ENCODE data around the gene PCDHGB4.

GRCh38 chr5:141389153-141390042 lies 1.9 kb downstream of the PCDHGB4 start:
- TF ChIP-seq, protein P1, sequence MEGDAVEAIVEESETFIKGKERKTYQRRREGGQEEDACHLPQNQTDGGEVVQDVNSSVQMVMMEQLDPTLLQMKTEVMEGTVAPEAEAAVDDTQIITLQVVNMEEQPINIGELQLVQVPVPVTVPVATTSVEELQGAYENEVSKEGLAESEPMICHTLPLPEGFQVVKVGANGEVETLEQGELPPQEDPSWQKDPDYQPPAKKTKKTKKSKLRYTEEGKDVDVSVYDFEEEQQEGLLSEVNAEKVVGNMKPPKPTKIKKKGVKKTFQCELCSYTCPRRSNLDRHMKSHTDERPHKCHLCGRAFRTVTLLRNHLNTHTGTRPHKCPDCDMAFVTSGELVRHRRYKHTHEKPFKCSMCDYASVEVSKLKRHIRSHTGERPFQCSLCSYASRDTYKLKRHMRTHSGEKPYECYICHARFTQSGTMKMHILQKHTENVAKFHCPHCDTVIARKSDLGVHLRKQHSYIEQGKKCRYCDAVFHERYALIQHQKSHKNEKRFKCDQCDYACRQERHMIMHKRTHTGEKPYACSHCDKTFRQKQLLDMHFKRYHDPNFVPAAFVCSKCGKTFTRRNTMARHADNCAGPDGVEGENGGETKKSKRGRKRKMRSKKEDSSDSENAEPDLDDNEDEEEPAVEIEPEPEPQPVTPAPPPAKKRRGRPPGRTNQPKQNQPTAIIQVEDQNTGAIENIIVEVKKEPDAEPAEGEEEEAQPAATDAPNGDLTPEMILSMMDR (IDR thresholded peaks at IDR 0.05), result no peak
- TF ChIP-seq PHF8 (IDR thresholded peaks at IDR 0.05; ENCODE audit: borderline replicate concordance, low read depth) (no peak), POLR2A (IDR thresholded peaks at IDR 0.05; ENCODE audit: low read length) (no peak)
